ENCODE measurements around the gene ONECUT1. TPM values are rescaled to one million over a fixed set of nuclear protein-coding genes. Genes with fewer than 3 reads are reported as not detected.

Gene ONECUT1
- total RNA-seq, 1 experiment from 2014 or later, result not detected

Other genes with a start within 250 kb of the ONECUT1 start
- 94.2 and 127 TPM in 2 replicates for gene ARPP19, start 221.3 kb downstream of the ONECUT1 start, total RNA-seq (2014; rRNA removed; shearing (Covaris generic))
- gene ATOSA, start 110.9 kb downstream of the ONECUT1 start, total RNA-seq (2014; rRNA removed; shearing (Covaris generic)), result 2.1 and 6.0 TPM in 2 replicates

Measured in HT1080 (cell line).